ENCODE results near the gene LYSMD4. TPM values are rescaled to one million over a fixed set of nuclear protein-coding genes. Genes with fewer than 3 reads are reported as not detected.
A peak's percentile ranks its signal among the peaks of the same experiment; 100 is the strongest.

LYSMD4 gene
- total and polyA plus RNA-seq, 5 donors: 12.6 to 19.3 (median 14.7) TPM

DNA sequence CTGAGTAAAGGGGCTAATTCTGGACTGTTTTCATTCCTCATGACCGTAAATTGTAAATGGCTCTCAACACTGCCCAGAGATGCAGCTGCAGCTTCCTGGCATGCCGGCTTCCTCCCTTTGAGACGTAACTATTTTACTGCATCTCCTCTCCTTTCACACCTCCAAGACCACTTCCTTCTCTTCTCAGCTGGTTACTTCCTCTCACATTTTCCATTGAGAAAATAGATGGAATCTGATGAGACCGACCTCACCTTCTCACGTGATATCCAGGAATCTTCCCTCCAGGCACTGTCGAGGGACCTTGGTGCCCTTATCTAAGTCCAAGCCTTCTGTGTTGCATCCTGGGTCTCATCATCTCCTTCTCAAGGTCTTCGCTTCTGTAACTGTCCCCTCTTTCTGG is 12.7 kb downstream of the LYSMD4 start:
- intact Hi-C loops (cut with DNase I): no loop called here
- 72% methylated on average over 7 of the region's 7 CpGs for WGBS
- Histone ChIP-seq H3K27ac (ENCODE audit: low read length) (no peak overlapping the region), H3K9me3 (ENCODE audit: control insufficient read depth, low read length) (no peaks in the 10 kb centered on the region), H3K4me1 (ENCODE audit: control insufficient read depth, insufficient read depth, low read length) (peaks cover 15% of the 10 kb centered on the region), H3K4me3 (ENCODE audit: low read length) (no peak overlapping the region), H3K27me3 (ENCODE audit: control insufficient read depth, insufficient read depth) (no peaks in the 10 kb centered on the region)
- ATAC-seq (no peak), DNase-seq (no peak)

DNA sequence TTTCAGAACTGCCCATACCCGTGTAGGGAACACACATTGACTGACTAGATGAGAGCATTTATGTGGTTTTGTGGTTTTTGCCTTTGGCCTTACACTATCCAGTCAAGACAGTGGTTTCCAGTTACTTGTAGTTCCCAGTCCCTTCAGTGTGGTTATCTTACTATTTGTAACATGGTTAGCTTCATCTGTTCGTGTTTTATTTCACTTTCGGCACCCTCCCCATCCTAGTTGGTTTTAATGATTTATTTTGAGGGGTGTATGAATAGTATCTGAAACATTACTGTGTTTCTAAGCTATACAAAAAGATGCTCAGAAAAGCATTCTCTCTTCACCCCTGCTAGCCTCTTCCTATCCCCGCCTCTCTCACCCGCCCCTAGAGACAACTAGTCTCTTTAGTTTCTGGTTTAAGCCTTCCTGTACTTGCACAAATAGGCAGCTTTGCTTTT is 14.1 kb downstream of the LYSMD4 start:
- H3K27ac ChIP-seq (ENCODE audit: low read length): no peak overlapping the region
- H3K4me3 ChIP-seq (ENCODE audit: low read length): no peak overlapping the region
- 87% methylated on average over 5 of the region's 5 CpGs for WGBS
- no peak for DNase-seq
- no peaks in the 10 kb centered on the region for H3K27me3 ChIP-seq (ENCODE audit: control insufficient read depth, insufficient read depth)
- ATAC-seq: no peak
- H3K9me3 ChIP-seq (ENCODE audit: control insufficient read depth, low read length): no peaks in the 10 kb centered on the region
- H3K4me1 ChIP-seq (ENCODE audit: control insufficient read depth, insufficient read depth, low read length): peaks cover 15% of the 10 kb centered on the region
- intact Hi-C loops (cut with DNase I): loop anchor here in 1 of 4 donors (10.0 kb wide), 1 partner anchor 434 kb away; no protein-coding TSS in a partner anchor

DNA sequence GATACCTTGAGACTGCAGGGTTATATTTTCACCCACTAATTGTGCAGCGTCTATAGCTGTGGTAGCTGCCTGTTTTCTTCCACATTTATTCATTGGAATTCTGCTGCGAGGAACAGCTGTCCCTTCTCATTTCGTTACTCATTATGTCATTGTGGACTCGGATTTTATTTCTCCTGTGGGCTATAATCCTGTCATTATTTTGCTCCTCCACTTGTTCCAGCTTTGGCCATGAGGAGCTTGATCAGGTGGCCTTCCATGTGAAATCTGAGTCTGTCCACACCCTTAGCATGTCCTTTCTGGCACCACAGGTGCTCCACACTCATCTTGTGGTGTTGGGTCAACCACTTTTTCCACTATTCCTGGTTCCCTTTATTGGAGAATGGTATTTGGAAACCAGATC is 14.8 kb downstream of the LYSMD4 start:
- H3K27ac ChIP-seq (ENCODE audit: low read length): no peak overlapping the region
- H3K4me3 ChIP-seq (ENCODE audit: low read length): no peak overlapping the region
- peaks cover 15% of the 10 kb centered on the region for H3K4me1 ChIP-seq (ENCODE audit: control insufficient read depth, insufficient read depth, low read length)
- WGBS: 70% methylated on average over 4 of the region's 4 CpGs
- no peaks in the 10 kb centered on the region for H3K9me3 ChIP-seq (ENCODE audit: control insufficient read depth, low read length)
- DNase-seq (no peak), ATAC-seq (no peak)
- H3K27me3 ChIP-seq (ENCODE audit: control insufficient read depth, insufficient read depth): no peaks in the 10 kb centered on the region
- intact Hi-C loops (cut with DNase I): loop anchor here in 1 of 4 donors (10.0 kb wide), 1 partner anchor 434 kb away; no protein-coding TSS in a partner anchor

DNA sequence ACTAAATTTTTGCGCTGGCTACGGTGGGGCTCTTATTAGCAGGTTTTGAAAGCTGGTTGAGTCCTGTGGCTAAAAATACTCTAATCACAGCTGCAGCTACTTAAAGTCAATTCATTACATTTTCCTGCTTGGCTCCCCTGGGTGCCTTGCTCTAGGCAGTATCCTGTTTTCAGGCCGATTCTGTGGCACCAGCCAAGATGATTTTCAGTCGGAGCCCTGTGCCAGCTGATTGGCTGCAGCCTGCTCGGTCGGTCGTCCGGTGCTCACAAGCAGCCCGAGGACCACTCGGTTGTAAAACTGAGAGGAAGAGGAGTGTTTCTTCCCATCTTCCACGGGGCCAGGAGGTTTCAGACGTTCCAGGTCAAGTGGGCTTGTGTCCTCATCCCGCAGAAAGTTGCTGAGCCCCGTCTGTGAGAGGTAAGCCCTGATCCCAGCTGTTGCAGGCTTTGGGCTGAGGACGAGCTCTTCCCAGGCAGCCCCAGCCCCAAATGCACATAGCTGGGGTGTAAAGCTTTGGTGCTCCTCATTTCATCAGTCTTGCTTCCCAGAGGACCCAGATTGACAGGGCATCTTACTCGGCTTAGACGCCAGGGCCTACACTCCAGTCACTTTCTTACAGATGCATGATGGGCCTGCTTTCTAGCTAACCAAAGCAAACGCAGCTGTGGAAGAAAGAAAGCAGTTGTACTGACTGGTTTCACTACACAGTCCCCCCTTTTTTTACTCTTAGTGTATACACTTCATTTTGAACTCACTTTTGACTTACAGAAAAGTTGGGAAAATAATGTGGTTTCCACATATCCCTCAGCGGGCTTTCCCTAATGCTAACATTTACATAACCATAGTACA is 15.9 kb downstream of the LYSMD4 start:
- no peaks in the 10 kb centered on the region for H3K9me3 ChIP-seq (ENCODE audit: control insufficient read depth, low read length)
- WGBS: 22% methylated on average over 19 of the region's 19 CpGs
- H3K4me3 ChIP-seq (ENCODE audit: low read length): peak overlapping the region; percentile 23
- no peaks in the 10 kb centered on the region for H3K27me3 ChIP-seq (ENCODE audit: control insufficient read depth, insufficient read depth)
- peak; percentile 64 to 76 for ATAC-seq
- peaks cover 15% of the 10 kb centered on the region for H3K4me1 ChIP-seq (ENCODE audit: control insufficient read depth, insufficient read depth, low read length)
- peak overlapping the region; percentile 57 for H3K27ac ChIP-seq (ENCODE audit: low read length)
- DNase-seq: peak; percentile 47 to 83 (median 79)
- intact Hi-C loops (cut with DNase I): loop anchor here in 1 of 4 donors (10.0 kb wide), 1 partner anchor 433 kb away; no protein-coding TSS in a partner anchor

DNA sequence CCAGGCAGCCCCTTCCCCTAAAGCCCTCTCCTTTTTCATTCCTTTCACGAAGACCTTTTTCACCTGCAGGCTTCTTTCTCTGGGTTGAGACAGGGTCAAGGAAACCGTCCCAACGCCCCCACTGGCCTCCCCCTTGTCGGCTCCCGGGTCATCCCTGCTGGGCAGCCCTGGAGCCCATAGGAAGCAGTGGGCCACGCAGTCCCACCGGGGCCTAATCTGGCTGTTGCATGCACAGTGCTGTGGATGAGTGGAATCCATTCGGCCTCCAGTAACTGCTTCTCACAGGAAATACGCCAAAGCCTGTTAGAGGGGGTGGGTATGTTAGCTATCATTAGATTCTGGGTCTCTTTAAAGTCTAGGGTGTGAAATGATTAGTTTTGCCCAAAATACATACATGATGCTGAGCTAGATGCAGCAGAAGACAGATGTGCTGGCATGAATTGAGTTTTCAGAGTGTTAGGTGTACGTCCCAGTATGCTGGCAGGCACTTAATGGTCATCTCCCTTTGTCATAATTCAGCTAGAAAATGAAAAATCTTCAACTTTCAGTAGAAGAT is 16.6 kb downstream of the LYSMD4 start:
- Histone ChIP-seq H3K4me3 (ENCODE audit: low read length) (no peak overlapping the region), H3K4me1 (ENCODE audit: control insufficient read depth, insufficient read depth, low read length) (peaks cover 19% of the 10 kb centered on the region), H3K27me3 (ENCODE audit: control insufficient read depth, insufficient read depth) (no peaks in the 10 kb centered on the region), H3K9me3 (ENCODE audit: control insufficient read depth, low read length) (no peaks in the 10 kb centered on the region), H3K27ac (ENCODE audit: low read length) (peak overlapping the region; percentile 57)
- intact Hi-C loops (cut with DNase I): loop anchor here in 1 of 4 donors (10.0 kb wide), 1 partner anchor 432 kb away; no protein-coding TSS in a partner anchor
- 32% methylated on average over 10 of the region's 10 CpGs for WGBS
- no peak for DNase-seq
- ATAC-seq: peak; percentile 16 to 53

DNA sequence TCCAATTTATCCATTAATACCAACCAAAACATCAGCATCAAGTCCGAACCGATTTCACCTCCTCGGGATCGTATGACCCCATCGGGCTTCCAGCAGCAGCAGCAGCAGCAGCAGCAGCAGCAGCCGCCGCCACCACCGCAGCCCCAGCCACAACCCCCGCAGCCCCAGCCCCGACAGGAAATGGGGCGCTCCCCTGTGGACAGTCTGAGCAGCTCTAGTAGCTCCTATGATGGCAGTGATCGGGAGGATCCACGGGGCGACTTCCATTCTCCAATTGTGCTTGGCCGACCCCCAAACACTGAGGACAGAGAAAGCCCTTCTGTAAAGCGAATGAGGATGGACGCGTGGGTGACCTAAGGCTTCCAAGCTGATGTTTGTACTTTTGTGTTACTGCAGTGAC is 20.8 kb downstream of the LYSMD4 start:
- Histone ChIP-seq H3K9me3 (ENCODE audit: control insufficient read depth, low read length) (no peaks in the 10 kb centered on the region), H3K27ac (ENCODE audit: low read length) (no peak overlapping the region), H3K4me3 (ENCODE audit: low read length) (no peak overlapping the region), H3K4me1 (ENCODE audit: control insufficient read depth, insufficient read depth, low read length) (peaks cover 24% of the 10 kb centered on the region), H3K27me3 (ENCODE audit: control insufficient read depth, insufficient read depth) (no peaks in the 10 kb centered on the region)
- no peak for ATAC-seq
- intact Hi-C loops (cut with DNase I): loop anchor here in 1 of 4 donors (10.0 kb wide), 1 partner anchor 428 kb away; no protein-coding TSS in a partner anchor
- DNase-seq: no peak
- WGBS: 66% methylated on average over 18 of the region's 18 CpGs

DNA sequence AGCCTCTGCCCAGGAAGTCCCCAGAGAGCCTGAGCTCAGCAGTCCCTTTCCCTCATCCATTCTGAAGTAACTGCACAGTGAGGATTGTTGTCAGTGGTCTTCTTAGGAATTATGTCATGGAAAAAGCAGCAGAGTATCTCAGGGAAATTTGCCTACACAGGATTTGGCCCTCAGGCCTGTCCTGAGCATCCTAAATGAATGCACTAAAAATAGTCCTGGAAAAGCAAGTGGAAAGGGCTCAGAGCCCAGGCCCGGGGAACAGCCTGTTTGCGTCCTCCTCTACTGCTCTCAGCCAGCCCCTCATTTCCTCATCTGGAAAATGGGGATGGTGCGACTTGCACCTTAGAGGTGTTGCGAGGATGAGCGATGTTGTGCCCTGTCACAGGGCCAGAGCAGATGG is 21.6 kb downstream of the LYSMD4 start:
- peak in 1 of 3 donors; percentile 63 for DNase-seq
- intact Hi-C loops (cut with DNase I): loop anchor here in 1 of 4 donors (10.0 kb wide), 1 partner anchor 427 kb away; no protein-coding TSS in a partner anchor
- 51% methylated on average over 5 of the region's 5 CpGs for WGBS

DNA sequence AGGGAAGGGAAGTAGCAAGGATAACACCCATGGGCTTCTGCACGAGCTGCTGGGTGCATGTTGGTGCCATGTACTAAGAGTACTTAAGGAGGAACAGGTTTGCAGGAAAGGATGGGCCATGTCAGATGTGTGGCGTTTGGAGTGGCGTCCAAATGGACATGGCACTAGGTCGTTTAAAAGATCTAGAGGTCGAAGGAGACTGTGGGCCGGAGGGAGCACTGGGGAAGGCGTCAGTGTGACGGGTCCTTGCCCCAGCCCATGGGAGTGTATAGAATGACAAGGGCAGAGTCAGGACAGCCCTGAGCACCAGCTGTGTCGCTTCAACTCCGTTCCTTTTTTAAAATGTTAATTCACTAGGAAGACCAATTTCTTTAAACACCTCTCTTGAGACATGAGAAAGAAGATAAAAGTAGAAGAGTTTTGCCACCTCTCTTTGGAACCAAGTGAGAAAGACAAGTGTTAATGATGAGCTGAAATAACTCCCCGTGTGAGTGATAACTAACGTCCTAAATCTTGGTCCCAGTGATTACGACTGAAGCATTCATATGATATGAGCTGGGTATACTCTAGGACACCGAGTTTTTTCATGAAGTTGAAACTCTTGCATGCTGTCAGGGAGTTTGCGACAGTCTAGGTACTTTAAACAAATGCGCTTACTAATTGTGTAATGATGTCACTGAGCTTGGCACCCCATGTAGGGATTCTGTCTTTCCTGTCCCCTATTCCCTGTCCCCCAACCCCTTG is 23.8 kb downstream of the LYSMD4 start:
- Histone ChIP-seq H3K9me3 (ENCODE audit: control insufficient read depth, low read length) (no peaks in the 10 kb centered on the region), H3K4me3 (ENCODE audit: low read length) (no peak overlapping the region), H3K27me3 (ENCODE audit: control insufficient read depth, insufficient read depth) (no peaks in the 10 kb centered on the region), H3K4me1 (ENCODE audit: control insufficient read depth, insufficient read depth, low read length) (peaks cover 19% of the 10 kb centered on the region), H3K27ac (ENCODE audit: low read length) (peak overlapping the region; percentile 92)
- ATAC-seq (peak; percentile 40 to 54), DNase-seq (peak in 1 of 3 donors; percentile 67)
- intact Hi-C loops (cut with DNase I): loop anchor here in 3 of 4 donors (5.0 to 10.0 kb wide), 4 partner anchors 145 to 425 kb away; partner anchors contain the start of gene MEF2A (in 2 of the 3)
- 51% methylated on average over 16 of the region's 16 CpGs for WGBS

More for the DNA sequence above, 21.6 kb downstream of the LYSMD4 start:
- Histone ChIP-seq H3K4me3 (ENCODE audit: low read length) (no peak overlapping the region), H3K27ac (ENCODE audit: low read length) (peak overlapping the region; percentile 54), H3K9me3 (ENCODE audit: control insufficient read depth, low read length) (no peaks in the 10 kb centered on the region), H3K4me1 (ENCODE audit: control insufficient read depth, insufficient read depth, low read length) (peaks cover 21% of the 10 kb centered on the region), H3K27me3 (ENCODE audit: control insufficient read depth, insufficient read depth) (no peaks in the 10 kb centered on the region)
- ATAC-seq: peak in 1 of 2 donors; percentile 42

DNA sequence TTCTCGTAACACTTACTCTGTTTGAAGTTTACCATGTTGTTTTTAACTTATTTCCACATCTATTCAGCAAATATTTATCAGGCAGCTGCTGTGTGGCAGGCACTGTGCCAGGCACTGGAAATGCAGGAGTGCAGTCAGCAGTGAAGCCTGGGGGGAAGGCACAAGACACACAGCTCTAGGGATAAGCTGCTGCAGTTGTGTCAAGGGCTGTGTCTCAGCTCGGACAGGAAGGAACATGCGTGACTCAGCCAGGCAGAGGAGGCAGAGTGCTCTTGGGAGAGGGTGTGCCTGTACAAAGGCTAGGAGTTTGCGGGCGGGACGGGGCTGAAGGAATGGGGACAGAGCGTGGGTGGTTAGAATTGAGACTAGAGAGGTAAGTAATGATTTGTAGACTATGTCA is 24.7 kb downstream of the LYSMD4 start:
- Histone ChIP-seq H3K4me3 (ENCODE audit: low read length) (no peak overlapping the region), H3K4me1 (ENCODE audit: control insufficient read depth, insufficient read depth, low read length) (peaks cover 19% of the 10 kb centered on the region), H3K27me3 (ENCODE audit: control insufficient read depth, insufficient read depth) (no peaks in the 10 kb centered on the region), H3K9me3 (ENCODE audit: control insufficient read depth, low read length) (no peaks in the 10 kb centered on the region), H3K27ac (ENCODE audit: low read length) (peak overlapping the region; percentile 89)
- WGBS: 18% methylated on average over 7 of the region's 7 CpGs
- intact Hi-C loops (cut with DNase I): loop anchor here in 3 of 4 donors (5.0 to 10.0 kb wide), 4 partner anchors 144 to 424 kb away; partner anchors contain the start of gene MEF2A (in 2 of the 3)
- ATAC-seq (peak; percentile 88 to 95), DNase-seq (peak; percentile 87 to 92 (median 87))

DNA sequence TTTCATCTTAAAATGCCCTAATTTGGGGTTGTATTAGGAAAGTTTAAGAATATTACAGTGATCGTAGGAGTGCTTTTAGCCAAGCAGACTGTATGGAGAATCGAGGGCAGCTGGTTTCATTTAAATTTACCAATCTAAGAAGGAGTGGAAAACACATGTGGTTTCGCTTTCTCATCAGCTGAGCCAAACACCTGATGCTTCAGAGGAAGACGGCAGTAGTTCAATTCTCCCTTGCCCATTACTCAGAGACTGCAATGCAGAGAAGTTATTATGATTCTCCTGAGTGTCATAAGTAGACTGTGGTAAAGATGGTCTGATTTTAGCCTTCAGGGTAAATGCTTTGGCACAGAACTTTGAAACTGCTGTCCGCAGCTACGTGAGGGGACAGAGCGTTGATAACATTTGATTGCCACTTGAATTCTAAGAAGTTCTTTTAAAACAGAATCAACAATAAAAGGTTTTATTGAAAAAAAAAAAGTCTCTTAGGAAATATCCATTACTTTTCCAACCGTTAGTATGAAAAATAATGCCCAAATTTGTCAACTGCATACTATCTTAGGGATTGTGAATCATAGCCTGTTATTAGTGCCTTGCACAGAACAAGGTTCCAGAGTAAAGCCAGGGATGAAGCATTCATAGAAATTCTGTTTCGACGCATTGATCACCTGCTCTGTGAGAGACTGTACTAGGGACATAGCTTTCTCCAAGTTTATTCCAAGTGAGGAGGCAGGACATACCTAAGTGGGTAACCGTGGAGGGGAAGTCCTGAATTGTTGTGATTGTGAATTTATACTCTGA is 25.6 kb downstream of the LYSMD4 start:
- ATAC-seq (peak in 1 of 2 donors; percentile 4), DNase-seq (no peak)
- H3K4me3 ChIP-seq (ENCODE audit: low read length): no peak overlapping the region
- intact Hi-C loops (cut with DNase I): loop anchor here in 3 of 4 donors (5.0 to 10.0 kb wide), 4 partner anchors 143 to 423 kb away; partner anchors contain the start of gene MEF2A (in 2 of the 3)
- H3K27ac ChIP-seq (ENCODE audit: low read length): peak overlapping the region; percentile 93
- H3K27me3 ChIP-seq (ENCODE audit: control insufficient read depth, insufficient read depth): no peaks in the 10 kb centered on the region
- 38% methylated on average over 11 of the region's 11 CpGs for WGBS
- peaks cover 19% of the 10 kb centered on the region for H3K4me1 ChIP-seq (ENCODE audit: control insufficient read depth, insufficient read depth, low read length)
- no peaks in the 10 kb centered on the region for H3K9me3 ChIP-seq (ENCODE audit: control insufficient read depth, low read length)

All from right cardiac atrium (tissue), 5 donors.